ENCODE data around the gene APLNR.

Gene APLNR

DNA sequence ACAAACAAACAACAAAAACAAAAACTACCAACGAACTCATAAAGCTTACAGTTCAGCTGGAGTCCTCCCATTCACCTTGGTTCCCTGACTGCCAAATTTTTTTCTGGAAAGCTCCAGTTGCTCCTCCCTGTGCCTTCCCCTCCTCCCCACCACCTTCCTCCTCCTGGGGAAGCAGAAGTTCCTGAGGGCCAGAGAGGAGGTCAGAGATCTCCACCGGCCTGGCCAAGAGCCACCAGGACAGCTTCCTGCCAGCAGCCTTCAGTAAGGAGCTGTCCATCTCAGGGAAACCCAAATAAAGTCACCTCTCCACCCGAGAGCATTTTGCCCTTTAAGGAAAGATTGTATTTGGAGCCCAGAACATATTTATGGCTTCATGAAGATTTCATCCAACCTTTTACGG, 20.0 kb downstream of the APLNR start:
- no peak for DNase-seq (ENCODE audit: low spot score)

DNA sequence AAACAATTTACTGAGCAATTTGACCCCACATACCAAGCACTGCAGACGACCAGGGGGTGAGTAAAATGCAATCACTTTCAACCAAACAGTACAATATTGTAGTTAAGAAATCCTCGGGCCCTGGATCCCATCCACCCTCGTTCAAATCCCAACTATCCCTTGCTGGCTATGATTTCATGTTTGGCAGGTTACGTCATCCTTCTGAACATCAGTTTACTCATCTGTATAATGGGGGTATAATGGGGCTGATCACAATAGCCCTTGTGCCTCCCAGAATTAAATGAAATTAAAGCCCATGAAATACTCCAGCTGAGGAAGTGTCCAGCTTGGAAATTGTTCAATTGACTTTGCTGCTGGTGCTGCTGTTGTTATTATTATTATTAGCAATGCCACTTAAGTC, 20.6 kb downstream of the APLNR start:
- no peak for DNase-seq (ENCODE audit: low spot score)

DNA sequence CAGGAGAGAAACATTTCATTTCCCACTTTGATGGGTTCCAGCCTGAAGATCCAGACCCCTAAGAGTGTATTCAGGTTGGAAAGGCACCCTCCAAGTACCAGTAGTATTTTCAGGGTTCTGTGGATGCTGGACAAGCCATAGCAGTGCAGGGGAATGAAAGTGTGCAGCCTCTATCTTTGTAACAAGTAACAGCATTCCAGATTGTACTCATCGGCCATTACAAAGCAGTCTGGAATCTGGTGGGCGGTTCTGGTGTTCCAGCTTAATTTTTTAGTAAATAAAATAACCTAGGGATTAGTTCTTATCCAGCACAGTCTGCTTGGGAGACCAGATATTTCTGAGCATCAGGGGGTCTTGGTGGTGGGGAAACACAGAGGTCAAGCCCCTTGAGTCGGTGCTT, 22.6 kb downstream of the APLNR start:
- DNase-seq (ENCODE audit: low spot score) = no peak

DNA sequence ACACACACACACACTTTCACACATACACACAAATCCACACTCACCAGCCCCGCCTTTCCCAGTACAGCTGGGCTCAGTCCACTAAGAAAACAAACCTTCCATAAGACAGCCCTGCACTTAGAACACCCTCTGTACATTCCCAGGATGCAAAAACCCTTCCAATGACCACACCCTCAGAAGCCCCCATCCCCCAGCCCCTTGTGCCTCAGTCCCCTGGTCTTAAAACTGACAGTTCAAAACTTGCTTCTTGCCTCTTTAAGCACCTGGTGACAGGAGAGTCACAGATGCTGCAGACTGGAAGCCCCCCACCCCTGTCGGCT, 23.0 kb downstream of the APLNR start:
- DNase-seq (ENCODE audit: low spot score) = no peak

DNA sequence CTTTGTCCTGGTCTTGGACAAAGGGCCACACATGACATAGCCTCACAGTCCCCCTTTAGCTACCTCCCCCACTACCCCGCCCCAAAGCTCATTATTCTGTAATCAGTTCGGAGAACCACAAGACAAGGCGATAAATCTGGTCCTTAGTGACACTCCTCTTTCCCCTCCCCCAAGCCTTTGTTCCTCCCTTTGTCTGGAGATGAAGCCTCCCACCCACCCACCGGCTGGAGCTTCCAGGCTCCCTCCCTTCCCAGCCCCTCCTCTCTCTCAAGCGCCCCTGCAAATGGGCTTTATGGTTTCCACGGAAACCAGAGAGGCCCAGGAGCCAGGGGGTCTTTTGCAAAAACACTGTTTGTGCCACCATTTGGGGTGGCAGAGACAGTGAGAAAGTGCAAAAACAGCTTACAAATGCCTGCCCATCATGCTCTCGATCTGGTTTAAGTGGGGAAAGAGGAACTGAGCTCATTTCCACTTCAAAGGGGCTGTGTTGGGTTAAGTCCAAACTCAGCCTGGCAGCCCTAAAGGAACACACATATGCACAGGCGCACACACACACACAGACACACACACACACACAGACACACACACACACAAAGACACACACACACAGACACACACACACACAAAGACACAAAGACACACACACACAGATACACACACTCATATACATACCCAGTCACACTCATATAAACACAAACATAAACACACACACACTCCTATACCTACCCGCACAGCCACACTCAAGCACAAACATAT, 23.5 kb downstream of the APLNR start:
- no peak for DNase-seq (ENCODE audit: low spot score)

DNA sequence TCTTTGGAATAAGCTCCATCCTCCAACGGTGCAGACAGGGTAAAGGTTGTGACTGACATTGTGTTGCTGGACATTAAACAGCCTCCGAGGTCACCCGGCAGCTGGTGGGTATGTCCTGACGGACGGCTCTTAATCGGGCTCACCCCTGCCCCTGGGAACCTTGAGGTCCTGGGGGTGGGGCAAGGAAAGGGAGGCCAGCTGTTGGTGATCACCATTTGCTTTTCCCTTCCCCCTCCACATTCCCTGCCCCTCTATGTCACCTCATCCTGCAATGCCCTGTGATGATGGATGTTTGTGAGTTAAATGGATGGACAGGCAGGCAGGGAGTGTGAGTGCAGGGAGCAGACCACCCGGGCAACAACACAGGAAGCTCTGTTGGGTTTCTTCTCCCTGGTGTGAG, 26.3 kb downstream of the APLNR start:
- DNase-seq (ENCODE audit: low spot score) = no peak

DNA sequence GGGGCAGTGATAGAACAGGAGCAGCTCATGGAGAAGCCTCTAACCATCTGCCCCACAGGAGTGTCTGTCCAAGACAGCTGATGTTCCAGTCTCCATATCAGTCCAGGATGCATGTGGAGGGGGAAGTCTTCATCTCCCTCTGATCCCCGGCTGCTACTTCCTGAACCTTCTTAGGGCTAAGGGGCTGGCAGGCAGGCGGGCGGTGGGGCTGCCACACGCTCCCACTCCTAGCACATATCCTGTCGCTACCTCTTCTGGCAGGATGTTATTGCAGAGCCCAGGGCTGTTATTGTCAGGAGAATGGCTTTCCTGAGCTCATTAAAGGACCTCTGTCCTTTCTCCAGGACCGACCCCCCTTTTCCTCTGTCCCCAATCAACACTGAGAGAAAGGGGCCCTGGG, 29.9 kb downstream of the APLNR start:
- DNase-seq (ENCODE audit: low spot score) = no peak

DNA sequence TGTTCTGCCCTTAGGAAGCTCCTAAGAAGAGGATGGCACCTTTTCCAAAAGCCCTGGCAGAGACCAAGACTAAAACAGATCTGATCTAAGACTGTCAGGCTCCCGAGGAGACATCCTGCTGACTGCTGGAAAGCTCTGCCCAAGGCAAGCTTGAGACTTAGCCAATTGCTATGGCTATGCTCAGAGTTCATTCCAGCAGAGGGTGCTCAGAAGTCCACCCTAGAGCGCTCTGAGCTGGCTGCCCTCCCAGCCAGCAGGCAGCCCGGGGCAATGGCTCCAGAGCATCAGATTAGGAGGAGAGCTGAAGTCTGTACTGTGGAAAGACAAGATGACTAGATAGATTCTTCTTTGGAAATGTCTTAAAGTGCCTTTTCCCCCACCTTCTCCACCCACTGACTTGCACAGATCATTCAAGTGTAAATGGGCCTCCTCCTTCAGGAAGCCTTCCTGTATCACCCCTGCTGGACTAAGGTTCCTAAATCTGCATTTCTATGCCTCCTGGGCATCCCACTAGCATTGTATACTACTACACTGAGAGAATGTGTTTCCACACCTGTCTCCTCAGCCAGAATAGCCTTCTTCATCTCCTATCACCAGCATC, 31.9 kb downstream of the APLNR start:
- no peak for DNase-seq (ENCODE audit: low spot score)

DNA sequence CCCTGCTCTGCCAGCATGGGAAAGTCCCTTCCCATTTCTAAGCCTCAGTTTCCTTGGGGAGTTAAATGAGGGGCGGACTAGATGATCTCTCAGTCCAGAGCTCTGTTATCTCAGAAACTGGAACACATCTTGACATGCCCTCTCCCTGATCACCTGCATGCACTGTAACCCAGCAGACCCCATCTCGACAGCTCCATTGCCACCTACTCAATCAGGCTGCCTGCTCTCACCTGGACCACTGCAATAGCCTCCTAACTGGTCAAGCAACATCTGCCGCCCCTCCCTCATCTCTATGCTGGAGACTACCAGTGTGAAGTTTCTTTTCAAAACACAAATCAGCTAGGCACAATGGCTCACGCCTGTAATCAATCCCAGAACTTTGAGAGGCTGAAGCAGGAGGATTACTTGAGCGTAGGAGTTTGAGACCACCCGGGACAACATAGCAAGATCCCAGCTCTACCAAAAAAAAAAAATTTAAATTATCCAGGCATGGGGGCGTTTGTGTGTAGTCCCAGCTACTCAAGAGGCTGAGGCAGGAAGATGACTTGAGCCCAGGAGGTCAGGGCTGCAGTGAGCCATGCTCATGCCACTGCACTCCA, 33.1 kb downstream of the APLNR start:
- DNase-seq (ENCODE audit: low spot score) = no peak

DNA sequence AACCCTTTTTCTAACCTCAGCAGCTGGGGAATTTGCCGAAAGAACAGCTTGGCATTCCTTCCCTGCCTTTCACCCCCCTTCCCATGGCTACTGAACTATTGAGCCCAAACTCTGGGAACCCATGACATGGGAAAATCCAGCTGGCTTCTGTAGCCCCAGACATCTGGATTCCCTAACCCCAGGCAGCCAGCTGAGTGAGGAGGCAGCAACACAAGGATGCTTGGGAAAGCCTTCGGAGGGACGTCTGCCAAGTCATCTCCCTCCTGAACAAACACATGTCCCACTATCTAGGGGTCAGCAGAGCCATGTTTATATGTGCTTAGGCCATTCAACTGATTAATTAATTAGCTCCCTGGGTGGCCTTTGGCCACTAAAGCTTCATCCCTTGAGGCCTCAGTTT, 33.7 kb downstream of the APLNR start:
- DNase-seq (ENCODE audit: low spot score) = no peak

DNA sequence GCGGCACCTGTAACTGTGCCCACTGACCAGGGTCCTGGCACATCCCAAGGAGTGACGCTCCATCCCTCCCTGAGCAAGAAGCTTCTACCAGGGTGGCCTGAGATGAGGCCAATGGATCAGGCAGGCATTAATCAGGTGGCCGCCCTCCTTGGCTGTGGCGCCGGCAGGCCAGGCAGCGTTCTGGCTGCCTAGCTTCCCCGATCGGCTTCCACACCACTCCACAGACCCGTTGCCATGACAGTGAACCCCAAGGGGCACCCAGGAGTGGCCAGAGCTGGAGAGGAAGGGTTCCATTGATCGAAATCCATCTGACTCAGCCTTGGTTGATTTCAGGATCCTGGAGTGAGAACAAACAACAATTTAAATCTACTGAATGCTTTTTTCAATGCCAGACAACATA, 34.8 kb downstream of the APLNR start:
- DNase-seq (ENCODE audit: low spot score) = no peak

DNA sequence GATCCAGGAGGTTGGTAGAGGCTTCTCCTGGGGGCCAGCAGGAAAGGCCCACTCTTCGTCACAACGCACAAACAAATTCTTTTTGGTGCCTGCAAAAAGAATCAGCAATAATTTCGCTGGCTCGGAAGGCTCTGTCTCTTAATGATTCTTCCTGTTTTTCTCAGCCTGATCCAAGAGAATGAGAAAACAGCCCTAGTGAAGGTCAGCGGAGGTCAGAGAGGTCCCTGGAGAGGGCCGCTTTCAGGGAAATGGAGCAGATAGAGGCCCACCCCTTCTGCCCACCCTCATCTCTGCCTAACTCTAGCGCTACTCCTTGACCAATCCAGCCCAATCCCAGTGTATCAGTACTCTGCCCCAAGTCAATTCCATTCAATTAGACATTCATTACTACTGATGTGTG, 36.1 kb downstream of the APLNR start:
- DNase-seq (ENCODE audit: low spot score) = no peak

DNA sequence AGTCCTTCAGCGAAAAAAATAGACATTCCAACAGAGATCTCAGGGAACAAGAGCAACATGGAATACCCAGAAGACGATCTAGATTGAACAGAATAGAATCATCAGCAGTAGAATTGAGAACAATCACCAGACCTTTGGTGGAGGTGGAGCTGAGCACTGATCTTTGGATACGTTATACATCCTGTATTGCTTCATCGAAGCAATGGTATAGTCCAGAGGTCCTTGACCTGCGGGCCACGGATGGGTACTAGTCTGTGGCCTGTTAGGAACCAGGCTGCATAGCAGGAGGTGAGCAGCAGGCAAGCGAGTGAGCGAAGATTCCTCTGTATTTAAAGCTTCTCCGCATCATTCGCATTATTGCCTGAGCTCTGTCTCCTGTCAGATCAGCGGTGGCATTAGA, 37.7 kb downstream of the APLNR start:
- no peak for DNase-seq (ENCODE audit: low spot score)

DNA sequence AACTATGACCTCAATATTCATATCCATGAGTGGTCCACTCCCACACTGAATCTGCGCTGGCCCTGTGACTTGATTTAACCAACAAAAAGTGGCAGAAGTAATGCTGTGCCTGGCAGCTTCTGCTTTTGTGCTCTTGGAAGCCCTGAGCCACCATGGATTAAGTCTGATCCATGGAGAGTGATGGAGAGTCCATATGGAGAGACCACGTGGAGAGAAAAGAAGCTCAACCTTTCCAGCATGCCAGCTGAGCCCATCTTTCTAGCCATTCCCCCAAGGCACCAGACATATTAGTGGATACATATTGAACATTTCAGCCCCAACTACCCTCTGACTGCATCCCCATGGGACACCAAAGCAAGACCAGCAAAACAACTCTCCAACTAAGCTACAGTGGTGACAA, 39.3 kb downstream of the APLNR start:
- DNase-seq (ENCODE audit: low spot score) = no peak

DNA sequence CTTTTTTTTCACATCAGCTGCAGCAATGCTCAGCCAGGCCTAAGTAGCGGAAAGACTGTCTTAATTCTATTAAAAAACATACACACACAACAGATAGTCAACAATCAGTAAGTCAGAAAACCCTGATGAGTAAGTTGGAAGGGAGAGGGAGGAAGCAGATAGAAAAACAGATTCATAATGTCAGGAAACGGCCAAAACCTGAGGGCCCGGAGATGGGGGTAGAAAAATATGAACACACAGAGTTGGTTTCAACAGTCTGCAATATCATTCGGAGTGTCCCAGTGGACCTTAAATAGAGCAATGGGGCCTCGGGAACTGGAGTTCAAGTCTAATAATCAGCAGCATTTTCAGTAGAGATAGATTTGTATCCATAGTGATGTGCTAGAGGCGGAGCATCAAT, 40.5 kb downstream of the APLNR start:
- DNase-seq (ENCODE audit: low spot score) = no peak

DNA sequence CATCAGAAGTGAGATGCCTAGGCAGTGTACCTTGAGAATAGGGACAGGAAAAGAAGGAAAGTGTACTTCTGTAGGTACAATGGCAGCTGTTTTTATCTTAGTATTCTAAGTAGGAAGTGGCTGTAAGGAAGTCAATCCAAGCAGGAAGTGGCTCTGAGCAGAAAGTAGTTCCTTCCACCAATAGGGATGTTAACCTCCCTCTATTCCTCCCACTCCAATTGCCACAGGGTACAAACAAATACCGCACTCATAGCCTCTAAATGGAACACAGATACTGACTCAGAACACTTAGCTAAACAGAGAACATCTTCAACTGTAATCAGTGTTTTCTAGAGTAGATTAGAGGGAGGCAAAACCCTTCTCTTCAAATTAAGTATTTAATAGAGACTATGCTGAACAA, 44.7 kb downstream of the APLNR start:
- no peak for DNase-seq (ENCODE audit: low spot score)

DNA sequence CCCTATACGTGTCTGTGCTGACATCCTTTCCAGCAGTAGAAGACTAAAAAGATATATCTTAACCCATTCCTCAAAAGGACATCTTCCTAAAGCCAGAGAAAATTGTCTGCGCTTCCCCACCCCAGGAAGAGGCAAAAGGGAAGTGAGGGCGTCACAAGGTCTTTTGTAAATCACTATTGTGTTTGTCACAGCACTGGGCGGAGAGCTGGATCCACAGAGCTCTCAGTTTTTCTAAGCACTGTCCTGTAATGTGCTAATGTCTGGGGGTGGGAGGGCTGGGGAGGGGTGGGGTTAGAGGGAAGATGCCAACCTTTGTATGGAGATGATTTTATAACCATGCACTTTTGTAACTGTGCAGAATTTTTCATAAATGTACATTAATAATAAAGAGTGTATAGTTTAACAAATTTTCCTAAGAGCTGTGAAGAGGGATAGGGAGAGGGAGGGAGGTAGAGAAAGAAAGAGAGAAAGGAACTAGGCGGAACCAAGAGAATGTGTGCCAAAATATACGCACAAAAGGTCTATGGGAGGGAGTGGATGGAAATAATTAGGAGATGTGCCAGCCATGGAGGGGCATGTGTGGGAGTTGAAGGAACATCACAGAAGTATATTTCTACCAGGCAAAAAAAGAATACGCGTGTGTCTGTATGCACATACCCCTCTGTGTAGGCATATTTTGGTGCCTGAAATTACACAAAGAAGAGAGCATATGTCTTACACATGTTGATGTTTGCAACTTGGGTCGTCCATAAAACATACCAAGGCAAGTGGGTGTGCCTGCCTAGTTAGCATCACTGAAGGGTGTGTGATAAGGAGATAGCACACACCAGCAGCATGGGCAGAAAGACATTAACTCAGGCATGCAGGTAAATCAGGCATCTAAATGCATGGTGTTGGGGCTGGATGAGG, 45.5 kb downstream of the APLNR start:
- DNase-seq (ENCODE audit: low spot score) = no peak

DNA sequence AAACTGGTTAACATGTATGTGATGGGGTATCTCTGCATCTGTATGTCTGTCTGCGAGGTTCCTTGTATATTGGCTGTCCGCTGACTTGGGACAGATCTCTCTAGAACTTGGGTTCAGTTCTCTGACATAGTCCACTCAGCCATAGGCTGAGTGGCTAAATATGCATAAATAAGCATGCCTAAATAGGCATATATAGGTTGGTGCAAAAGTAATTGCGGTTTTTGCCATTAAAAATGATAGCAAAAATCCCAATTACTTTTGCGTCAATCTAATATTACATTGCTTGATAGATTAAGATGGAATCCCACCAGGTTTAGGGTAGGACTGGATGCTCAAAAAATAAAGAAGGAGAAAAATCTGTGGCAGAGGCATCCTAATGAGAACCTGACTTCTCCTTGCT, 46.5 kb downstream of the APLNR start:
- DNase-seq (ENCODE audit: low spot score) = no peak

All from NAMALWA (cell line).